ENCODE results near the gene VN1R5. TPM values are rescaled to one million over a fixed set of nuclear protein-coding genes. Genes with fewer than 3 reads are reported as not detected.

VN1R5 gene
- total and polyA plus RNA-seq, 4 experiments from 2014 or later: not detected

- H3K4me1 Mint-ChIP-seq: peaks cover 0 to 3% (median 0%) of the 10 kb centered on the region in 4 donors
- Histone ChIP-seq H3K27ac (ENCODE audit: low read depth, low read length) (no peak overlapping the region), H3K9me3 (ENCODE audit: control insufficient read depth in 1 of 2, low read length in 2 of 2) (no peaks in the 10 kb centered on the region), H3K27me3 (ENCODE audit: insufficient read depth, low read length) (no peaks in the 10 kb centered on the region), H3K4me1 (ENCODE audit: insufficient read depth, low read length) (no peaks in the 10 kb centered on the region), H3K4me3 (ENCODE audit: low read length in 2 of 2) (no peak overlapping the region), H3K36me3 (ENCODE audit: insufficient read depth, low read length) (no peaks in the 10 kb centered on the region)
- CTCF ChIA-PET (ENCODE audit: partially characterized antibody): no interaction called here
- H3K9me3 Mint-ChIP-seq: no peaks in the 10 kb centered on the region
- no peak for DNase-seq
- POLR2A ChIA-PET (ENCODE audit: partially characterized antibody): no interaction called here
- H3K27ac Mint-ChIP-seq: no peak overlapping the region
- intact Hi-C loops (cut with micrococcal nuclease): no loop called here
- peaks cover 14 to 46% of the 10 kb centered on the region in 2 donors for H3K36me3 Mint-ChIP-seq
- H3K4me3 Mint-ChIP-seq: no peak overlapping the region
- no peaks in the 10 kb centered on the region for H3K27me3 Mint-ChIP-seq
Observed at GRCh38 chr1:247300491-247301175, 44.8 kb downstream of the VN1R5 start.

- Histone ChIP-seq H3K27me3 (ENCODE audit: insufficient read depth, low read length) (no peaks in the 10 kb centered on the region), H3K4me1 (ENCODE audit: insufficient read depth, low read length) (no peaks in the 10 kb centered on the region), H3K27ac (ENCODE audit: low read depth, low read length) (no peak overlapping the region), H3K4me3 (ENCODE audit: low read length in 2 of 2) (no peak overlapping the region), H3K36me3 (ENCODE audit: insufficient read depth, low read length) (no peaks in the 10 kb centered on the region), H3K9me3 (ENCODE audit: control insufficient read depth in 1 of 2, low read length in 2 of 2) (no peaks in the 10 kb centered on the region)
- H3K4me1 Mint-ChIP-seq: peaks cover 0 to 3% (median 0%) of the 10 kb centered on the region in 4 donors
- POLR2A ChIA-PET (ENCODE audit: partially characterized antibody): no interaction called here
- H3K36me3 Mint-ChIP-seq: peaks cover 15 to 48% of the 10 kb centered on the region in 2 donors
- H3K27me3 Mint-ChIP-seq: no peaks in the 10 kb centered on the region
- CTCF ChIA-PET (ENCODE audit: partially characterized antibody): no interaction called here
- intact Hi-C loops (cut with micrococcal nuclease): no loop called here
- no peak for DNase-seq
- H3K9me3 Mint-ChIP-seq: no peaks in the 10 kb centered on the region
- no peak overlapping the region for H3K4me3 Mint-ChIP-seq
- no peak overlapping the region for H3K27ac Mint-ChIP-seq
Observed at GRCh38 chr1:247301176-247301540, 45.3 kb downstream of the VN1R5 start.

- CTCF ChIA-PET (ENCODE audit: partially characterized antibody): no interaction called here
- no peaks in the 10 kb centered on the region for H3K36me3 ChIP-seq (ENCODE audit: insufficient read depth, low read length)
- no peak overlapping the region for H3K27ac ChIP-seq (ENCODE audit: low read depth, low read length)
- no peaks in the 10 kb centered on the region for H3K4me1 Mint-ChIP-seq
- no peaks in the 10 kb centered on the region for H3K27me3 ChIP-seq (ENCODE audit: insufficient read depth, low read length)
- no peaks in the 10 kb centered on the region for H3K9me3 ChIP-seq (ENCODE audit: control insufficient read depth in 1 of 2, low read length in 2 of 2)
- no peak for DNase-seq
- no peak overlapping the region for H3K4me3 Mint-ChIP-seq
- no peaks in the 10 kb centered on the region for H3K9me3 Mint-ChIP-seq
- H3K4me1 ChIP-seq (ENCODE audit: insufficient read depth, low read length): no peaks in the 10 kb centered on the region
- no peak overlapping the region for H3K4me3 ChIP-seq (ENCODE audit: low read length in 2 of 2)
- POLR2A ChIA-PET (ENCODE audit: partially characterized antibody): no interaction called here
- H3K27ac Mint-ChIP-seq: no peak overlapping the region
- H3K27me3 Mint-ChIP-seq: no peaks in the 10 kb centered on the region
- intact Hi-C loops (cut with micrococcal nuclease): no loop called here
- peaks cover 31 to 59% of the 10 kb centered on the region in 2 donors for H3K36me3 Mint-ChIP-seq
Observed at GRCh38 chr1:247303216-247303615, 47.3 kb downstream of the VN1R5 start.

GRCh38 chr1:247304031-247304430, 48.2 kb downstream of the VN1R5 start:
- Mint-ChIP-seq H3K9me3 (no peaks in the 10 kb centered on the region), H3K36me3 (peaks cover 37 to 66% of the 10 kb centered on the region in 2 donors), H3K4me3 (no peak overlapping the region), H3K27ac (no peak overlapping the region), H3K4me1 (no peaks in the 10 kb centered on the region), H3K27me3 (no peaks in the 10 kb centered on the region)
- DNase-seq: no peak
- H3K9me3 ChIP-seq (ENCODE audit: control insufficient read depth in 1 of 2, low read length in 2 of 2): no peaks in the 10 kb centered on the region
- intact Hi-C loops (cut with micrococcal nuclease): no loop called here
- H3K4me3 ChIP-seq (ENCODE audit: low read length in 2 of 2): no peak overlapping the region
- ChIA-PET POLR2A (ENCODE audit: partially characterized antibody) (no interaction called here), CTCF (ENCODE audit: partially characterized antibody) (no interaction called here)
- no peaks in the 10 kb centered on the region for H3K4me1 ChIP-seq (ENCODE audit: insufficient read depth, low read length)
- H3K27ac ChIP-seq (ENCODE audit: low read depth, low read length): no peak overlapping the region
- H3K27me3 ChIP-seq (ENCODE audit: insufficient read depth, low read length): no peaks in the 10 kb centered on the region
- no peaks in the 10 kb centered on the region for H3K36me3 ChIP-seq (ENCODE audit: insufficient read depth, low read length)

Other genes starting within 250 kb of the VN1R5 start
- not detected for gene ZNF695, start 248.0 kb upstream of the VN1R5 start, total RNA-seq
- gene ZNF695, start 248.0 kb upstream of the VN1R5 start, polyA plus RNA-seq: not detected
- 1 to 10 TPM; 2.9 to 3.3 TPM for gene ZNF670, start 177.3 kb upstream of the VN1R5 start, total RNA-seq
- 1 to 10 TPM; 1.6 to 2.1 TPM for gene ZNF670, start 177.3 kb upstream of the VN1R5 start, polyA plus RNA-seq
- 10 to 100 TPM; 12.0 to 14.7 TPM for gene ZNF669, start 151.7 kb upstream of the VN1R5 start, total RNA-seq
- 10 to 100 TPM; 11.3 to 14.8 TPM for gene ZNF669, start 151.7 kb upstream of the VN1R5 start, polyA plus RNA-seq
- 10 to 100 TPM; 25.0 to 26.8 TPM for gene ZNF124, start 84.1 kb upstream of the VN1R5 start, total RNA-seq
- 1 to 10 TPM; 6.6 to 9.2 TPM for gene ZNF124, start 84.1 kb upstream of the VN1R5 start, polyA plus RNA-seq
- gene ZNF496, start 75.8 kb downstream of the VN1R5 start, total RNA-seq: 10 to 100 TPM; 11.3 to 12.4 TPM
- 1 to 10 TPM; 1.4 to 2.7 TPM for gene ZNF496, start 75.8 kb downstream of the VN1R5 start, polyA plus RNA-seq
- 10 to 100 TPM; 13.8 to 14.6 TPM for gene NLRP3, start 160.1 kb downstream of the VN1R5 start, total RNA-seq
- 1 to 10 TPM; 3.4 to 4.5 TPM for gene NLRP3, start 160.1 kb downstream of the VN1R5 start, polyA plus RNA-seq
- not detected for gene OR2B11, start 202.0 kb downstream of the VN1R5 start, total RNA-seq
- gene OR2B11, start 202.0 kb downstream of the VN1R5 start, polyA plus RNA-seq: not detected